Embryonic facial prominence (tissue), 1 donor: Measurements from ENCODE around the gene CAPN1.
"Not testable (repeated sequence)": the region's sequence is repeated elsewhere in the genome, so short reads cannot be mapped to it uniquely, and the experiment has no call there.

Experiments used
- DNase-seq: peaks from one replicate; pipeline ENCODE4 v3.0.0-alpha.2; 2016; ENCODE audit errors: extremely low spot score

Gene CAPN1

DNA sequence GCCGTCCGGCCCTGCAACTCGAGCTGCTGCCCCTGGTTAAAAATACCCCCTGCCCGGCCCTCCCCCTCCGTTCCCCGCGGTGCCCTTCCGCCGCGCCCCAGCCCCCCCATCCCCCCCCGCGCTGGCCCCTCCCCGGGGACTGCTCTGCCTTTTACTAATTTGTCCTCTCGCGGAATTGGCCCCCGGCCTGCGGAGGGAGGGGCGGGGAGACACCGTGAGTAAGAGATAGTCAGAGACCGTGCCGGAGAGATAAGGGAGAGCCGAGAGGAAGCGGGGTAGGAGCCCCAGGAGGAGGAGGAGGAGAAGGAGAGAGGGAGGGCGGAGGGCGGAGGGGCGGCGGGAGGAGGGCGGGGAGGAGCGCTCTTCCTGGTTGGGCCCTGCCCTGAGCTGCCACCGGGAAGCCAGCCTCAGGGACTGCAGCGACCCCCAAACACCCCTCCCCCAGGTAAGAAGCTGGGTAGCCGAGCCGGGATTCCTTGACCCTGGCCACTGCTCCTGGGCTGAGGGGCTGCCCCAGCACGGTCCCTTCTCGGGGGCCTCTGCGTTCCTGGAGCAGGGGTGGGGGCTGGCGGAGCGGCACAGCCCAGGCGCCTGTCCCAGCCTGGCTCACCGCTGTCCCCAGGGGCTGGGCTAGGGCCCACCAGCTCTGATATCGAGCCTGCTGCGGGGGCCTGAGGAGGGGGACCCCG is at the start of gene CAPN1:
Gene CAPN1 (plus strand): TSS at position 360 of the 689 bp plus-strand sequence. CDS start 774 bp downstream, outside the sequence.
- peak; percentile 51 for DNase-seq

DNA sequence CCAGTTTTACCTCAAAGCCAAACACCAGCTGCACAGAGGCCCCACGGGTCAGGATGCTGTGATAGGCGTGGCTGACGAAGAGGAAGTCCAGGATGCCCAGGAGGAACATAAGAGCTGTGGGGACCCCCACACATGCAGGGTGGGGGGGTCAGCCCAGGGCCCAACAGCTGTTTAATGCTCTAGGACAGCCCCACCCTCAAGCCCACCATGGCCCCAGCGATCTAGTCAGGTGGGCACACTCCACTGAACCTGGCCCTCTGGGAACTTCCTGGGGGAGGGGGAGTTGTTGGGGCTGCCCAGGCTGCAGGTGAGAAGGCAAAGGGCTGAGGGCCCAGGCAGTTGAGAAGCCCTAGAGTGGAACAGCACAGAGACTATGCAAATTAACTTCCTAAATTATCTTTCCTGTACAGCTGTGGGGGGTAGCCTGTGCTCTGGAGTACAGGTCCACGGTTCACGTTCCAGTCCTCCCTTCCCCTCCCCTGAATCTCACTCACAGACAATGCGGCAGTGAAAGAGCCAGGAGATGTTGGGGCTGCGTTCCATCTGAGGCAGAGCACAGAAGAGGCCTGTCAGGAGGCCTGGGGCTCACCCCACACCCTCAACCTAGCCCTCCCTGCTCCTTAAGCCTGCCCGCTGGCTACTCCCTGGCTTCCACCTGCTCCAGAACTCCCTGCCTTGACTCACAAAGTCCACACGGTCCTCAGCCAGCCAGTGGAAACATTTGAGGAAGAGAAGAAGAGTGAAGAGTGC is 49.3 kb upstream of the CAPN1 start:
- no peak for DNase-seq

DNA sequence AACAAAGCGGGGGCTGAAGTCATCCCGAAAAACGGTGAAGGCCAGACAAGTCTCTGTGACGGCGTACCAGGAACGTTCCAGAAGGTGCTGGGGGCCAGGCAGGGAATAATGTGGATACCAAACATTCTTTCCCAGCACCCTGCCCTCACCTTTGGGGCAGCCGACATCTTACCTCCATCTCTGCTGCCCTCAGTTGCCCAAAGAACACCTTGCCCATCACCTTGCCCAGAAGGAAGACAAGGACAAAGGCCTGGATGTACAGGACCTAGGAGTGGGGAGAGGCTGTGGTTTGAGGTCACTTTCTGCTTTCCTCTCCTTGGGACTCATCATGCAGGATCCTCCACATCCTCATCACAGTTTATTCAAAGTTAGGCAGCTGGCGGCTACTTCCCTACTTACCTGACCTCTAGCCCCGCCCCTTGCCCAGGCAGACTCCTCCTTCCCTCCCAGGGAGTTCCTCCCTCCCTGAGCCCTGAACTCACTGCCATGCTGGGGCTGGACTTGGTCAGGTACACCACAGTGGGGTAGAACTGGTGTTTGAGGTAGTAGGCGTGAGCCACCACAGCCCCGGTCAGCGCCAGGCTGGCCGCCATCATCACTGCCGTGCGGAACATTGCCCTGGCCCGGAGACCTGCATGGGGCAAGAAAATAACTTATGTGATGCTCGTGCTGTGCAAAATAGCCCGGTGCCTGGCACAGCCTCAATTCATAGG is 48.6 kb upstream of the CAPN1 start:
- DNase-seq = no peak

DNA sequence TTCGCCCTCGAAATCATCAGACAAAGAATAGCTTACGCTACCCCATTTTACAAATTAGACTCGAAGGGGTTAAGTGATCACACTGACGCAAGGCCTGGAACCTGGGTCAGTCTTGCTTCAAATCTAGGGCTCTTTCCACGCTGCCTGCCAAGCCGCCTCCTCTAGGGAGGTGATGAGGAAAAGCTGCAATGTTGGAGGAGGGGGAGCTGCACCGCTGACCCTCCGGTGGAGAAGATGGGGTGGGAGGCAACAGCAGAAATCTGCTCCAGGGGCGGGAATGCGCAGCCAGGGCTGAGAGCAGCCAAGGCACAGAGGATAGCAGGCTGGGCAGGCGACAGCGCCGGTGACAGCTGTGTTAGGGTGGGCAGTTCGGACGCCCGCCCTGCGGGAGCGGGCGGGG is 48.0 kb upstream of the CAPN1 start:
- no peak for DNase-seq

DNA sequence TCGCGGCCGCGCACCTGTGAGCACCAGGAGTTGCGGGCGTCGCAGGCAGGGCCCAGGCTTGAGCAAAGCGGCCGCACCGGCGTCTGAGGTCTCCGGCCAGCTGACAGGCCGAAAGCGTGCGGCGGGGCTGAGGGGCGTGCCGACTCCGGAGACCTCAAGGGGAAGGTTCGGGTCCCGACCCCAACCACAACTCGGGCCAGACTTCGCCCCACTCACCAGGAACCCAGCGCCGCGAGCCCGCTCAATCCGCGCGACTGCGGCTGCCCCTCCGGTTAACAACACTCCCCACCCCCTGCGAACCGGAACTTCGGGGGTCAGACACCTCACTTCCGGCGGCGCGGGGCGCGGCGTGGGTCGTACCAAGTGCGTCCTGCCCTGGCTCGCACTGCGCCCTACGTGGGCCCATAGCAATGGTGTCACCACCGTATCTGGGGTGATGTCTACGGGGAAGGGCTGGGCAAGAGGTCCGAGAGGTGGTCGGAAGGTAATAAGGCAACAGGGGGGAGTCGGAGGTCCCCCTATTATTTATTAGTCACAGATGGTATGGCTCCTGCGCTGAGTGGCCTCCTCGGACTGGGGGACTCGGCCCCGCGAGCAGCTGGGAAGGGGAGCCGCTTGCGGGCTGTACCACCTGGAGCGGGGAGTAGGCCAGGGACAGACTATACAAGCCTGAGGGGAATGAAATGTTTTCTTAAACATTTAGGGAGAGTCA is 47.3 kb upstream of the CAPN1 start, which contains the start of gene SYVN1:
Gene SYVN1 (minus strand): TSS at position 280 of the 712 bp plus-strand sequence. CDS start 918 bp downstream, outside the sequence.
- peak; percentile 83 for DNase-seq

DNA sequence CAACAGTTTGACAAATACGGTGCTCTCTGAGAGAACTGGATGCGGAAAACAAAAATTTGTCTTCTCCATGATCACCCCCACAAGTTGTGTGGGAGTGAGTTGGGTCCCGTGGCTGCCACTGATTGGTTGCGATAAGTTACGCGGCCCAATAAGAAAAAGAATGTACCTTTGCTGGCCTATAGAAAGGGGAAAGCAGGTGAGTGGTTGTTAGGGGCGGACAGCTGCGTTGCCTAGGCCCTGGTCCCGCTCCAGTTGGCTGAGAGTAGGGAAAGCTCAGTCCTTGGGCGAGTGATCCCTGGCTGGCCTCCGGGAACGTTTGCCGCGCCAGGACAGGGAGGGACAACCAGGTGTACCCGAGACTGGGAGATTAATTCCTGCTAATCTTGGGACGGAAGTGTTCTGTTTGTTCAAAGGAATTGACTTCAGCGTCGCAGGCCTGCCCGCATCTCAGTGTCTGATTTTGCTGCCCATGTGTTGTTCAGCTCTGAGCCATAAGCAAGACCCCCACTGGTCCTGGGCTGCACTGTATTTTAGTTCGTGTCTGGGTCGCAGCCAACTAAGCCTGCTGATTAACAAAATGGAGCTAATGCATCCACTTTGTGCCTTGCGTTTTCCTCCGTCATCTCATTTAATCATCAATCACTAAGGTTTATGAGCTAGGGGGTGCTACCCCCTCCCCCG is 46.6 kb upstream of the CAPN1 start:
- DNase-seq = peak; percentile 92

DNA sequence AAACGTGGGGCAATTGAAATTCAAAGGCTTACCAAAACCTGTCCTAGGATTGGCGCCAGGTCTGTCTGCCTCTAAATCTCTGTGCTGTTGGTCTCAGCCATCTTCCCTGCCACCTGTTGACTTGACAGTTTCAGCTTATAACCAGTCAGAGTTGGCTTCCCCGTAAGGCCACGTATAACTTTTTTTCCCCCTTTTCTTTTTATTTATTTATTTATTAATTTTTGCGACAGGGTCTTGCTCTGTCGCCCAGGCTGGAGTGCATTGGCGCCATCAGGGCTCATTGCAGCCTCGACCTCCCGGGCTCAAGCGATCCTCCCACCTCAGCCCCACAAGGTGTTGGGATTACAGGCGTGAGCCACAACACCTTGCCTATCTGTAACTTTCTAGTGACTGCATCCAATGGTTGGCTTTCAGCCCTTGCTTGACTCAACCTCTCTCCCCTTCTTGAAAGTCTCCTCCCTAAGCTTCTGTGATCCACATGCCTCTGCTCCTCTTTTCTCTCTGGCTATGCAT is 46.0 kb upstream of the CAPN1 start:
- no peak for DNase-seq

DNA sequence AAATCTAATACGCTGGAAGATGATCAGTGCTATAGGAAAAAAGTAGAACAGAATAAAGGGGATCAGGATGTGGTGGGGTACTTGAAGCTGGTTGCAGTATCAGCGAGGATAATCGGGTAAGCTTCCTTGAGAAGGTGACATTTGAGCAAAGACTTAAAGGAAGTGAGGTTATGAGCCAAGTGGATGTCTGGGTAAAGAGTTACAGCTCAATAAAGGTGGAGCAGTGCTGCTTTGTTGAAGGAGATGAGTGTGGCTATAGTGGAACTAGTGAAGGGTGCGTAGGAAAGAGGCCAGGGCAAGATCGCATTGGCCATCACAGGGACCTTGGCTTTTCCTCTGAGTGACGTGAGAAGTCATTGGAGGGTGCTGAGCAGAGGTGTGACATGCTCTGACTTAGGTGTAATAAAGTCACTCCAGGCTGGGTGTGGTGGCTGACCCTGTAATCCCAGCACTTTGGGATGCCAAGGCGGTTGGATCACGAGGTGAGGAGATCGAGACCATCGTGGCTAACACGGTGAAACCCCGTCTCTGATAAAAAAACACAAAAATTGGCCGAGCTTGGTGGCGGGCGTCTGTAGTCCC is 45.1 kb upstream of the CAPN1 start:
- DNase-seq = no peak

DNA sequence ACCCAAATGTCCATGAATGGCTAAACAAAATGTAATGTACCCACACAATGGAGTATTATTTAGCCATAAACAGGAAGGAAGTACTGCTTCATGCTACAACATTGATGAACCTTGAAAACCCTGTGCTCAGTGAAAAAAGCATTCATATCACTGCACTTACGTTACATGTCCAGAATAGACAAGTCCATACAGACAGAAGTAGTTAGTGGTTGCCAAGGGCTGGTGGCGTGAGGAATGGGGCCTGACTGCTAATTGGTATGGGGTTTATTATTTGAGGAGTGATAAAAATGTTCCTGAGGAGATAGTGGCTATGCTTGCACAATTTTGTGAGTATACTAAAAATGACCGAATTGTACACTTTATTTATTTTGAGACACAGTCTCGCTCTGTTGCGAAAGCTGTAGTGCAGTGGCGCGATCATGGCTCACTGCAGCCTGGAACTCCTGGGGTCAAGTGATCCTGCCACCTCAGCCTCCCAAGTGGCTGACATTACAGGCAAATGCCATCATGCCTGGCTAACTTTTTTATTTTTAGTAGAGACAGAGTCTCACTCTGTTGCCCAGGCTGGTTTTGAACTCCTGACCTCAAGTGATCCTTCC is 39.7 kb upstream of the CAPN1 start:
- DNase-seq = no peak

DNA sequence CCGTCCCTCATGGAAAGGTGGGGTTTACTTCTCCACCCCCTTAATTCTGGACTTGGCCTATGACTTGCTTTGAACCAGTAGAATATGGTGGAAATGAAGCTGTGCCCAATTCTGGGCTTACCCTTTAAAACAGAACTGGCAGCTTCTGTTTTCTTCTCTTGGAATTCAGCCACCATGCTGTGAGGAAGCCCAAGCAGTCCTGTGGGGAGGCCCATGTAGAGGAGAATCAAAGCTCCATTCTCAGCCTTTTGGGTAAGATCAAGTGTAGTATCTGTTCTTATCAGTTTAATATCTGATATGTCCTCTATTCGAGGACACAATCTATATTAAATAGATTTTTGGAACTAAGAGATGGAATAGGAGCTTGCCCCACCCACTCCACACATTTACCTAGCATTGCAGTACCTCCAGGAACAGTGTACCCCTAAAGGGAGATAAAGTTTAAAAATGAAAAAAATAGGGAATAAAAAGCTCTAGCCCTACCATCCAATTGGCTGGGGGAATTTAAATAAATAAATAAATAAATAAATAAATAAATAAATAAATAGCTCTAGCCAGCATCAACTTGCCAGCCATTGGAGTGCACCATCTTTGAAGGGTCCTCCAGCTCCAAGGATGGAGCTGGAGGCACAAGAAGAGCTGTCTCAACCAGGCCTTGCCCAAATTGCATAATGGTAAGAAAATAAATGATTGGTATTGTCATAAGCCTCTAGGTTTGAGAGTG is 34.2 kb upstream of the CAPN1 start:
- no peak for DNase-seq

DNA sequence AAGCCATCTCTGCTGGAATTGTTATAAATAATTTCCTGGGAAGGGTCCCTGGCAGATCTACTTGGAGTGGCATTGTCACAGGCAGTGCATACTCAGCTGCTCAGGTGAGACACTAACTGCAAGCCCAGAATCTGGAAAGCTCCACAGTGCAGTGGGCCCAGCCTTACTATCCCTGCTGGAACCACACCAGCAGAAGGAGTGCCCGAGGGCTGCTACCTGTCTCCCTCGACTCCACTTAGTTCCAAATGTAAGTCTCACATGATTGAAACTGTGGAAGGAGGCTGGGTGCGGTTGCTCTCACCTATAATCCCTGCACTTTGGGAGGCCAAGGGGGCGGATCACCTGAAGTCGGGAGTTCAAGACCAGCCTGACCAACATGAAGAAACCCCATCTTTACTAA is 33.1 kb upstream of the CAPN1 start:
- DNase-seq = no peak

DNA sequence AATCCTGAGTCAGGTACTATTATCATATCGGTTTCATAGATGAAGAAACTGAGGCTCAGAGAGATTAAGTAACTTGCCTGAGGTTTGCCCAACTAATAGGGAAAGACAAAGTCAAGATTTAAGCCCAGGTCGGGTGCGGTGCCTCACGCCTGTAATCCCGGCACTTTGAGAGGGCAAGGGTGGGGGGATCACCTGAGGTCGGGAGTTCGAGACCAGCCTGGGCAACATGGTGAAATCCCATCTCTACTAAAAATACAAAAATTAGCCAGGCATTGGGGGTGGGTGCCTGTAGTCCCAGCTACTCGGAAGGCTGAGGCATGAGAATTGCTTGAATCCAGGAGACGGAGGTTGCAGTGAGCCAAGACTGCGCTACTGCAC is 31.6 kb upstream of the CAPN1 start:
- not testable (repeated sequence) for DNase-seq

DNA sequence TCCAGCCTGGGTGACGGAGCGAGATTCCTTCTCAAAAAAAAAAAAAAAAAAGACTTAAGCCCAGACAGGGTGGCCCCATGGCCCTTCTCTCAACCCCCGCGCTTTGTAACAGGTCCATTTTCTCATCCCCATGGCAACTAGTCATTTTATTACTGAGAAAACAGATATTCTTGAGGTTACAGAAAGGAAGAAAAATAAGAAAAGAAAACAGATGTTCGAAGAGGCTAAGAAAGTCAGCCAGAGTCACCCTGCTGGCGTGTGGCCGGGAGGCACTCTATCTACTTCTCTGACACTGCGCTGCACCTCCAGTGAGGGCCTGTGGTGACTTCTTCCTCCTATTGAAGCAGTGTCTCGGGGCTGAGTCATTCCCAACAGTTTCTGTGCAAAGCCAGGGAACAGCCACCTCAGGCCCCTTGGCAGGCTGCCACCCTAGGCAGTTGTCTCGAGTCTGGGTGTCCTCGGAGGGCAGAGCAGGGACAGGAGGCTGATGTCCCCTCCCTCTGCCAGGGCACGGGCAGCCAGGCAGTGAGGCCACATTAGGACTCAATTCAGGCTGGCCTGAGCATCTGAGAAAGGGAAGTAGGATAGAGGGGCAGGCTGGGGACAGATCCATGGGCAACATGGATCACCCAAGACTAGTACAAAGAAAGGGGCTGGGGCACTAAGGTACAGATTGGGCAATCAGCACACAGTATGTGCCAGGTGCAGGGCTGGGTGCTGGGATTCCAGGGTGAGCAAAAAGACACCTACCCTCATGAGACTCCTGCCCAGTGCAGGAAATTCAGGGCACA is 31.0 kb upstream of the CAPN1 start:
- DNase-seq = no peak

DNA sequence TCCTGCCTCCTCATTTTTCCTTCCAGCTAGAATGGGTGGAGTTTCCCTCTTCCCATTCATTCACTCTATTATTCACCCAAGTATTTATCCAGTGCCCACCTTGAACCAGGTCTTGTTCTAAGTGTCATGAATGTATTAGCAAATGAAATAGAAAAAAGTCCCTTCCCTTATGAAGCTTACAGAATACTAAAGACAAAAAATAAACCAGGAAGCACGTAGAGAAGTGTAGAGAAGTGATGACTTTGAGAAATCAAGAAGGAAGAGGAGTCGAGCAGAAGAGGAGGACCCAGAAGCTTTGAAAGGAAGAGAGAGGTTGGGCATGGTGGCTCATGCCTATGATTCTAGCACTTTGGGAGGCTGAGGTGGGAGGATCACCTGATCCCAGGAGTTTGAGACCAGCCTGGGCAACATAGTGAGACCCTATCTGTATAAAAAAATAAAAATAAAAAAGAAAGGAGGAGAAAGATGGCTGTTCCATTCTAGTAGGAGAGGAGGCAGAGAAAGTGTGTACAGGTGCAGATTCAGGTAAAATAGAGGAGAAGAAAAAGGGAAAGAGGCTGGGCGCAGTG is 30.3 kb upstream of the CAPN1 start:
- DNase-seq = no peak

DNA sequence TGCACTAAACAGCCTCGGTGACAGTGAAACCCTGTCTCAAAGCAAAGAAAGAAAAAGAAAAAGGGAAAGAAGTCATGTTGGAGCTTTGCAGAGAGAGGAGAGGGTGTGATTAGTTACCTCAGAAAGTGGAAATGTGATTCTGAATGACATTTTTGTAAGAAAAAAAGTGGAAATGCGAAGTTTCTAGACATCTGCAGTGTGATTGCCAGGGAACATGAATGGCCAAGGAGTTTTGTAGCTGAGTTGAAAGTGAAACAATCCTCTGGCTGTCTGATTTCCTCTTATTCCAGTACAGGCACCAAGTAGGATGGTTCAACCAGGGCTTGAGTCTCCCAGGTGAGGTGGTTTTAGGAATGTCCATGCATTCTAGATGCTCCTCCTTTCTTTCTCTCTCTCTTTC is 29.6 kb upstream of the CAPN1 start:
- no peak for DNase-seq

DNA sequence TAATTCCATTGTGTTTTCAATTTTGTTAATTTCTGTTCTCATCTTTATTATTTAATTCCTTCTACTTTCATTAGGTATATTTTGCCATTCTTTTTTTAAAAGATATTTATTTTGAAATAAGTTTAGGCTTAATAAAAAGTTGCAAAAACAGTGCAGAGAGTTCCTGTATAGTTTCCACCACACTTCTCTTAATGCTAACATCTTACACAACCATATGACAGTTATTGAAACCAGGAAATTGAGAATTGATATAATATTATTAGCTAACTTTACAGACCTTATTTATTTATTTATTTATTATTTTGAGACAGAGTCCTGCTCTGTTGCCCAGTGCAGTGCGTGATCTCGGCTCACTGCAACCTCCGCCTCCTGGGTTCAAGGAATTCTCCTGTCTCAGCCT is 25.5 kb upstream of the CAPN1 start:
- no peak for DNase-seq

DNA sequence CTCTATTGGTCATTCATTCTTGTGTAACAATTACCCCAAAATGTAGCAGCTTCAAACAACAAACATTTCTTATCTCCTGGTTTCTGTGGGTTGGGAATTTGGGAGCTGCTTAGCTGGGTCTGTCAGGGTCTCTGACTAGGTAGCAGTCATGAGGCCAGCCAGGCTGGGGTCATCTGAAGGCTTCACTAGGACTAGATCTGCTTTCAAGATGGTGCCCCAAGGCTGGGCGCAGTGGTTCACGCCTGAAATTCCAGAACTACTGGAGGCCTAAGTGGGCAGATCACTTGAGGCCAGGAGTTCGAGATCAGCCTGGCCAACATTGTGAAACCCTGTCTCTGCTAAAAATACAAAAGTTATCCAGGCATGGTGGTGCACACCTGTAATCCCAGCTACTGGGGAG is 24.8 kb upstream of the CAPN1 start:
- DNase-seq = no peak

DNA sequence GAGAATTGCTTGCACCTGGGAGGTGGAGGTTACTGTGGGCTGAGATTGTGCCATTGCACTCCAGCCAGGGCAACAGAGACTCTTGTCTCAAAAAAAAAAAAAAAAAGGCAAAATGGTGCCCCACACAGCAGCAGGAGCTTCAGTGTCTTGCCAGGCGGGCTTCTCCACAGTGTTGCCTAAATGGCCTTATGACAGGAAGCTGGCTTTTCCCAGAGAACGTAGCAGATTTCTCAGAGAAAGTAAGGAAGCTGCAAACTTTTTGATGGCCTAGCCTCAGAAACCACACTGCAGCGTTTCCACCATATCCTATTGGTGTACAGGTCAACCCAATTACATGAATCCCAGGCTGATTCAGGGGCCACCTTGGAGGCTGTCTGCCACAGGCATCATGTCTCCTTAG is 24.4 kb upstream of the CAPN1 start:
- DNase-seq = no peak

DNA sequence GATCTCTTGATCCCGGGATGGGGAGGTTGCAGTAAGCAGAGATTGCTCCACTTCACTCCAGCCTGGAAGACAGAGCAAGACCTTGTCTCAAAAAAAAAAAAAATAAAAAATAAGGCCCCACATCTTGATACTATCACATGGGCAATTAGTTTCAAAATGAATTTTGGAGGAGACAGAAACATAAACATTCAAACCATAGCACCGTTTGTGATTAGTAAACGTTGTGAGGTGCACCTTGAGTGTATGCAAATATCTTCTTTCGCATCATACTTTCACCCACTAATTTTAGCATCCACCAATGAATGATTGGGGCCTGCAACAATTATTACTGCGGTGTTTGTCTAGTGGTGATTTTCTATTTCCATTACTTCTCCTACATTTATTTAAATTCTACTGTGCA is 22.7 kb upstream of the CAPN1 start:
- no peak for DNase-seq
